NCI-H1092 treated with DMSO at 0.1 percent for 48 hours (cell line): ENCODE measurements around the gene EMP2.
"Not testable (repeated sequence)": the region's sequence is repeated elsewhere in the genome, so short reads cannot be mapped to it uniquely, and the experiment has no call there.

Experiments used
- DNase-seq: peaks from one replicate; lab custom pipeline; 2025; lab: John Stamatoyannopoulos, UW

The EMP2 gene

GRCh38 chr16:10578474-10579316 lies 1.7 kb downstream of the EMP2 start:
- no peak for DNase-seq

DNA sequence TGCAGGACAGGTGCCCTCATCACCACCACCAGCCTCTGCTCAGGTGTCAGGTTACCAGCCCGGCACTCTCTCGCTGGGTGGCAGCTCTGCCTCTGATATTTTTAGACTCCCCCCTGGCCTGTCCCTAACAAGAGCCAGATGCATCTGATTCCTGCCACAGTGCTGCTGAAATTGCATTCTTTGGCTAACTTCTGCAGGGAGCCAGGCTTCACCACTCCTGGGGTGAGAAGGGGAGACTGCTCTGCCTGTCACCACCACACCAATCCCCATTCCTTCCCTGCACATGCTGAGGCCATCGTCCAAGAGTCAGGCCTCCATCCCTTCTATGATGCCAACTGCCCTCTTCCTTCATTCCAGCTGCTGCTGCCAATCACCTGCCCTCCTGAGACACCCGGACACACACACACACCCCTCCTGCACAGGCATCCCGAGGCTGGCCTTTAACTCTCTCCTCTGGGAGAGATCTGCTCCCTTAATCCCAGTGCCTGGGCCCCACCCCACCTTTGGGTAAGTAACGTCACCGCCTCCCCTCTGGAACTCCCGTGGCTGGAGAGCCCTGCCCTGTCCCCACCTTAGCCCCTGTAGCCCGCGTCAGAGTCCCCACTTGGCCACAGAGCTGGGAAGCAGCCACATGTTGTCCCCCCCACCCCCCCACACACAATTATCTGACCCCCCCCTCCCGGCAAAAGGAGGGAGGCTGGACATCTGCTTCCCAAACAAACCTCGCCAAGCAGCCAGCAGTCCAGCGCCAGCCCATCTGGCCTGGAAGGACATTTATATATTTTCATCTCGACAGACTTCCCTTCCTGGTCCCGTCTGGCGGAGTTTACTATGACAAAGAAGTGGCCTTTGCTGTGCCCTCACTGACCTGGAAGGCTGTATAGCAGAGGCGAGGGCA lies 2.8 kb downstream of the EMP2 start:
- no peak for DNase-seq

DNA sequence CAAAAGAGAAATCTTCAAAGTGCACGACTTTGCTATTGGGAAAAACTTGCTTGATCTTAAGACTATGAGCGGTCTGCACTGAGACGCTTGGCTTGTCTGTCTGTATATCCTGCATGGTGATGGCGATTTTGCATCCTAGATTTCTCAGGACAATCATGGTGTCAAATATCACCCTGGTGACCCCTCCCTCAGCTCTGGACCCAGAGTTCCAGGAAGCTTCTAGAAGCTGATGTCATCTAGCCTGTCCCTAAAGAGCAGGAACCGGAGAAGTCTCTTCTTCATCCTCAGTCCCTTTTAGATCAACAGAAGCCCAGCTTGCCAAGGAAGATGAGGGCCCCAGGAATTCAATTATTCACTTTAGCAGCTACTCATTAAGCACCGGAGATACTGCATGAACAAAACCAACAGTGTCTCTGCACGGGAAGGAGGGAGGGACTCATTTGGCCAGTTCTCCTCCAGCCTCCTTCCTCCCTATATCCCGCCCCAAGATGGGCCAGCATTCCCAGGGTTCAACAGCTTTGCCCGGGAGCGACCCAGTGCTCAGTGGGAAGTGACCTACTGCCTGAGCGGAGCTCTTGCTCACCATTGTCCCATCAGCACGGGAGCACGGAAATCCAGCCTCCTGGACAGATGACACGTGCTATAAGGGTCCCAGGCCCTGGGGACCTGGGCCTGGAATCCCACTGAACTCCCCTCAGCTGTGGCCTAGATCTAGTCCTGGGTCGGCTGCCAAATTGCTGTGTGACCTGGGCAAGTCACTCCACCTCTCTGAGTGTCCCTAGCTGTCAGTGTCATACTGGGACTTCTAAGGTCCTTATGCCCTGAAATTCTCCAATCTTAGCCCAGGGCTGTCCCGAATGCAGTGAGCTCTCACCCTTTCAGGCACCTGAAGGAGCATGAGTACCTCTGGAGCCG lies 3.8 kb downstream of the EMP2 start:
- DNase-seq = no peak

- no peak for DNase-seq
Observed at GRCh38 chr16:10575506-10576130, 4.8 kb downstream of the EMP2 start.

DNA sequence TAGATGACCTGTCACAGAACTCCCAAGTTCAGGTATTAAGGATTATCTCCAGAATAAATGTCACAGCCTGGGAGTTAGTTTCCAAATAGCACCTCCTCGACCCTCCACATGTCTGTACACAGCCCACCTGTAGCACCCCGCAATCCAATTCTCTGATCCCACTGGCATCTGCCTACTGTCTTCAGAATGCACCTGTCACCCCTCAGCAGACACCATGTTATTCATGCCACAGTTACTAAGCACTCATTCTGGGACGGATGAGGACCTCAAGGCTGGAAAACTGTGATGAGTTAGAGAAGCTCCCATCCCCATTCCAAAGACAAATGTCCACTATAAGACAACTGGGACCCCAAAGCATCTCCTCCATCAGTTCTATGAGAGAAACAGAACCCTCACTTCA lies 7.8 kb downstream of the EMP2 start:
- DNase-seq = no peak

- no peak for DNase-seq
Observed at GRCh38 chr16:10571354-10571753, 9.0 kb downstream of the EMP2 start.

DNA sequence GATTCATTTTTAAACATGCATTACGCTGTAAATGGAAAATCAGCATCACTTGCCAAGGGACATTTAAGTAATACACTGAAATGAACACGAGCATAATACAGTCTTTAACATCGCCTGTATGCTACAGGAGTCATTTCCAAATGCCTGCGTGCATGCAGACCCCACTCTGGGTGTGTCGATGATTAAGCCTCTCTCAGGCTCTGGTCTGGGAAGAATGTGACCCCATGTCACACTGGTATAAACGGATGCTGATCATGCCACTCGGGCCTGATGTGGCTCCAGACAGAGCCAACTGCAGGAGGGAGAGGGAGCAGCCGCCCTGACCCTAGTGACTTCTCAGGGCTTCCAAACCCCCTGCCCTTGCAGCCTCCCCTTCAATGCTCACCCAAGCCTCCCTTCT lies 10.8 kb downstream of the EMP2 start:
- no peak for DNase-seq

DNA sequence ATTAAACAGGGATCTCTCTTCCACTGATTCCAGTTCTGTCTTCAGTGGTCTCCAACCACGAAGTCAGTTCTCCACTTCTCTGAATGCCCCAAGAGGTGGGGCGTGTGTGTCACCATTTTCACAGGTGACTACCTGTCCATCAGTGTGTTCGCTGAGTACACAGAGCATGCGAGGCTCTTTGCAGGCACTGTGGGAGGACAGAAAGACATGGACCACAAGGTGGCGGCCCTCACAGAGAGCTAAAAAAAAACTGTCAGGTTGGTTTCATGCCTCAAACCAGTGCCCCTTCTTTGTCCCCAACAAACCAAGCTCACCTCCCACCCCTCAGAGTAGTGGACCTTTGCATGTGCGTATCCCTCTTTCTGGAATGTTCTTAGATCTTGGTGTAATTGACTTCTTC lies 13.8 kb downstream of the EMP2 start:
- no peak for DNase-seq

GRCh38 chr16:10565167-10565566 lies 15.2 kb downstream of the EMP2 start:
- no peak for DNase-seq

DNA sequence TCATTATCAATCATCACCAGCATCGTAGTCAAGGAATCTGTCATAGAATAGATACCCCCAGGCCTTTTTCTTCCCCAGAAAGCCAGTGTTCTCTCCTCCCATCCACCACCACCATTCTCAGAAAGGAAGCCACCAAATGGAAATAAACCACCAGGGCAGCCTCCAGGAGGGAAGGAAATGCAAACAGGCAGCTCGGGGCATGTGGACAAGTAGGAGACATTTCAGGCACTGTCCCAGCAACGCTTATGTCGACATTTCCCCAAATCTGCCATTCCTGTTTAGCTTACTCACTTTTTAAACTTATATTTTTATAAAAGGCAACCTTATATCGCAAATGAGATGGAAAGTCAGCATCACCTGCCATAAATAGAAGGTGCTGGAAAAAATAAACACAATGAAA lies 15.8 kb downstream of the EMP2 start:
- no peak for DNase-seq

- DNase-seq = no peak
Observed at GRCh38 chr16:10562361-10562899, 18.0 kb downstream of the EMP2 start.

- DNase-seq = no peak
Observed at GRCh38 chr16:10561425-10561824, 19.0 kb downstream of the EMP2 start.

- DNase-seq = no peak
Observed at GRCh38 chr16:10561001-10561400, 19.4 kb downstream of the EMP2 start.

DNA sequence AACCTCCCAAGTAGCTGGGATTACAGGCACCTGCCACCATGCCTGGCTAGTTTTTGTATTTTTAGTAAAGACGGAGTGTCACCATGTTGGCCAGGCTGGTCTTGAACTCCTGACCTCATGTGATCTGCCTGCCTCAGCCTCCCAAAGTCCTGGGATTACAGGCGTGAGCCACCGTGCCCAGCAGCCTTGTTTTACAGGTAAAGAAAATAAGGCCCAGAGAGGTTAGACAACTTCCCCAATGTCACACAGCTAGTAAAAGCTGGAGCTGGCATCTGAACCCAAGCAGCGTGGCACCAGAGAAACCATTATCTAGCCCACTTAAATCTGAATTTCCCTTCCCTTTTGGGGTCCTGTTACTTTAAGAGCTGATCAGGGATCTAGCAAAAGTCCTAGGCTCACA lies 20.6 kb downstream of the EMP2 start:
- not testable (repeated sequence) for DNase-seq

DNA sequence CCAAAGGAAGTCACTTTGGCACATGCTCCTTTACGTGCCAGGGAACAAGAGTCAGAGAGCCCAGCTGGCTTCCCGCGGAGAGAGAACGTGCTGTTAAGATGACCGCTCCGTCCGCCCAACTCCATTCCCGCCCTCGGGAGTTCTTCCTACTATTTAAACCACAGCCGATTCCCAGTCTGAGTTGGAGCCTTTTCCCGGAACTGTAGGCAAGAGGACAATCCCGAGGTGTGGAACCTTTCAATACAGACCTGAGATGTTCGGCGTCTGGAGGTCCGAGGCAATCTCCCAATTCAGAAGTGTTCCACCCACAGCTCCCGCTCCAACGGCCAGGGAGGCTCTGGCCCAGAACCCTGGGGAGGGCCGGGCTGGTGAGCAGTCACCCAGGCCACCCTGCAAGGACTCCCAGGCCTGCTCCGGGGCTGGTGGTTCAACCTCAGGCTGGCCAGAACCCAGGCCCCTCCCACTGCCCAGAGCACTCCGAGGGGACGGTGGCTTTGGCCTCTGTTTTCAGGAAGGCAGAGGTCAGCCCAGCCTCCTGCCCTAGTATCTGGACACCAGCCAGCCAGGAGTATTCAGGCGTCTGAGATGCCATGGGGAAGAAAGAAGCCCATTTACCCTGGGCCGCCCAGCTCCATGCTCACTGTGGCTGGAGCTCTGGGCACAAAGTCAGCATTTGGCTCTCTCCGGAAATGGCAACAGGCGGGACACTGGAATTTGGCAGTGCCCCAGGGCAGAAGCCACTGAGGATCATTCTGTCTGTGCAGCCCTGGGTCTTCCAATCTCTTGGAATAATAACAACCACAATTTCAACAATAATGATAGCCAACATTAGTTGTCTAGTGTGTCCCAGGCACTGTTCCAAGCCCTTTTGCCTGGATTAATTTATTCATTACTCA lies 21.4 kb downstream of the EMP2 start:
- DNase-seq = no peak

DNA sequence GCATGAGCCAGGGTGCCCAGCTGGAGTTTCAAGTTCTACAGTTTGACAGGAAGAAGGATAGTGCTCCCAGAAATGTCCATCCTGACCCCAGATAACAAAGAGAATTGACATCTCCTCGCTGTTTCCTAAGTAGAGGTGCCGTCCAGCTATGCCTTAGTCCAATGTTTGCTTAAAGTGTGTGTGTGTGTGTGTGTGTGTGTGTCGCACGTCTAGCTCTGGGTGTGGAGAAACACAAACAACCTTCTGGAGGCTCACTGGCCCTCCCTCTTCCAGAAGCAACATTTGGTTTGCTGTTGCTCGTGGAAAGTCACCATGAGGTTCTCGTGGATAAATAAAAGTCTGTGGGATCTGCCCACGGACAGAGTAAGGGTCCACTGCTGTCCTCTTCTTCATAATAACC lies 22.1 kb downstream of the EMP2 start:
- DNase-seq = no peak

DNA sequence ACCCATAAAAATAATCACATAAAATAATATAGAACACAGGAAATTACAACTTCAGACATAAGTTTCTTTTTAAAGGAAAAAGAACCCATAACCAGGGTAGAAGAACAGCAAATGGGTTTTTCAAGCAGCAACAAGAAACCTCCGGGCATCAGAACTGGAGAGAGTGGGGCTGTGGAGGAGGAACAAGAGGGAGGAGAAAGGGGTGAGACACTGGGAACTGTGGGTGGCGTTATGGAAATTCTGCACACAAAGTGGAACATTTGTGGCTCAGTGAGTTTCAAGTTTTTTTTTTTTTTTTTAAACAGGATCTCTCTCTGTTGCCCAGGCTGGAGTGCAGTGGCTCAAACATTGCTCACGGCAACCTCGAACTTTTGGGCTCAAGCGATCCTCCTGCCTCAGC lies 22.6 kb downstream of the EMP2 start:
- no peak for DNase-seq

DNA sequence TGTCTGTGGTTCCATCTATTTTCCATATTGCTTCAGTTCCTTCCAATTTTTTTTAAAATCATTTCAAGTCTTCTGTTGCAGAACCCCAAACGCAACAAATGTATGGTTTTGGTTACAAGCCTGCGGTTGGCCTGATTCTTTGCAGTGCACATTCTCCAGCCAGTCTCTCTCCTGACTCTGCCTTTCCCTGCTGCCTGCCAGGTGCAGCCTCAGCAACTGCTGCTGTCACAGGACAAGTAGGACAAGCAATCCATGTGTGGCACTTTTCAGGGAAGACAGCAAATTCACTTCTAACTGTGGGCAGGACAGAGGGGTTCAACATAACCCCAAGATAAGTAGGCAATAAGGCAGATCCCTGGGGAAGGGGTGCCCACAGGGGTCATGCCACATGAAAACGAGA lies 24.2 kb downstream of the EMP2 start:
- DNase-seq = no peak

DNA sequence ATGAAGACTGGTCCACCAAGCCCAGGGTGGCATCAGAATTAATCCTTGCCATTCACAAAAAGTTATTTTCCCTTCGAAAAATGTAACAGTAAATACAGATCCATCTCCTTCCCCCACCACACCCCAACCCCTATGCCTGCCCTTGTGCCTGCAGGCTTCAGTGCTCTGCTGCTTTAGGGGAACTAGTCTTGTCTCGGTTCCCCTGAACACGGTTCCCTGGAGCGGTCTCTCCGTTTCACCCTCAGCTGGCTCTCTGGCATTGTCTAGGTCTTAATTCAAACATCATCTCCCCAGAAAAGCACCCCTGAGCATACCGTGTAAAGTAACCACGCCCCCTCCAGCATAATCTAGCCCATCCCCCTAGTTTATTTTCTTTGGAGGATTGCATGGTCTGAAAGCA lies 25.8 kb downstream of the EMP2 start:
- no peak for DNase-seq

GRCh38 chr16:10552998-10553491 lies 27.4 kb downstream of the EMP2 start:
- DNase-seq = no peak
